Measurements from ENCODE around the gene ZNF593. TPM values are rescaled to one million over a fixed set of nuclear protein-coding genes. Genes with fewer than 3 reads are reported as not detected.

ZNF593 gene
- total and polyA plus RNA-seq, 9 of the 15 experiments (the other 6 are each of a cell fraction or from before 2014, with no cell fraction given), result 9.8 to 334 (median 48.2) TPM

GRCh38 chr1:26161415-26162219 is 8.1 kb upstream of the ZNF593 start (continued):
- TF ChIP-seq ZNF395 (CRISPR knock-in tag; IDR thresholded peaks at IDR 0.05) (peak; percentile 96), BCOR (IDR thresholded peaks at IDR 0.05) (peak; percentile 34; the same call in 1 of the 2 replicates), DIDO1 (tag; IDR thresholded peaks at IDR 0.05; ENCODE audit: low read depth) (no peak), ZNF134 (CRISPR knock-in tag; conservative IDR thresholded peaks at IDR 0.05) (no peak; the same call in 1 of the 2 replicates), MGA (IDR thresholded peaks at IDR 0.05) (peak; percentile 99), ZNF277 (CRISPR knock-in tag; IDR thresholded peaks at IDR 0.05; ENCODE audit: borderline replicate concordance) (no peak), GATAD2B (IDR thresholded peaks at IDR 0.05; ENCODE audit: borderline replicate concordance) (no peak; the same call in 1 of the 2 replicates), FOXP4 (CRISPR knock-in tag; IDR thresholded peaks at IDR 0.05; ENCODE audit: borderline replicate concordance) (peak; percentile 63; the same call in 1 of the 2 replicates), GTF2A2 (tag; IDR thresholded peaks at IDR 0.05) (peak; percentile 64; the same call in 1 of the 2 replicates), ZNF551 (CRISPR knock-in tag; IDR thresholded peaks at IDR 0.05) (no peak)
